Tibial nerve (tissue), 4 donors: ENCODE data around the gene SH2D5. TPM values are rescaled to one million over a fixed set of nuclear protein-coding genes. Genes with fewer than 3 reads are reported as not detected.

Source experiments
- total RNA-seq, 4 donors: library from RNA; depleted of rRNA; stranded (reverse); fragments of >200 nt; gene quantifications; one replicate each; pipeline ENCODE4 v1.1.0, GENCODE V29; 2016

The SH2D5 gene
- total RNA-seq, 4 donors from 2014 or later = not detected

Other genes with a start within 250 kb of the SH2D5 start
- 1 to 10 TPM; 2.4 to 5.9 (median 4.8) TPM for gene CAMK2N1, start 246.5 kb downstream of the SH2D5 start, total RNA-seq
- gene MUL1, start 224.6 kb downstream of the SH2D5 start, total RNA-seq = 10 to 100 TPM; 27.5 to 31.2 (median 30.6) TPM
- 1 to 10 TPM in 1 of 4 donors, under 1 TPM in 1, not detected in 2; 0.90 to 1.0 TPM for gene FAM43B, start 180.1 kb downstream of the SH2D5 start, total RNA-seq
- 1 to 10 TPM in 3 of 4 donors, under 1 TPM in 1; 0.84 to 5.7 (median 3.8) TPM for gene CDA, start 143.6 kb downstream of the SH2D5 start, total RNA-seq
- 100 to 1,000 TPM in 3 of 4 donors, 10 to 100 TPM in 1; 93.9 to 134 (median 124) TPM for gene PINK1, start 99.2 kb downstream of the SH2D5 start, total RNA-seq
- 100 to 1,000 TPM in 2 of 4 donors, 10 to 100 TPM in 2; 79.7 to 115 (median 99.6) TPM for gene DDOST, start 71.3 kb downstream of the SH2D5 start, total RNA-seq
- 1 to 10 TPM in 3 of 4 donors, under 1 TPM in 1; 0.59 to 4.2 (median 3.3) TPM for gene KIF17, start 14.7 kb downstream of the SH2D5 start, total RNA-seq
- 100 to 1,000 TPM; 222 to 491 (median 311) TPM for gene HP1BP3, start 54.6 kb upstream of the SH2D5 start, total RNA-seq